Measurements from ENCODE around the gene CFAP251.

DNA sequence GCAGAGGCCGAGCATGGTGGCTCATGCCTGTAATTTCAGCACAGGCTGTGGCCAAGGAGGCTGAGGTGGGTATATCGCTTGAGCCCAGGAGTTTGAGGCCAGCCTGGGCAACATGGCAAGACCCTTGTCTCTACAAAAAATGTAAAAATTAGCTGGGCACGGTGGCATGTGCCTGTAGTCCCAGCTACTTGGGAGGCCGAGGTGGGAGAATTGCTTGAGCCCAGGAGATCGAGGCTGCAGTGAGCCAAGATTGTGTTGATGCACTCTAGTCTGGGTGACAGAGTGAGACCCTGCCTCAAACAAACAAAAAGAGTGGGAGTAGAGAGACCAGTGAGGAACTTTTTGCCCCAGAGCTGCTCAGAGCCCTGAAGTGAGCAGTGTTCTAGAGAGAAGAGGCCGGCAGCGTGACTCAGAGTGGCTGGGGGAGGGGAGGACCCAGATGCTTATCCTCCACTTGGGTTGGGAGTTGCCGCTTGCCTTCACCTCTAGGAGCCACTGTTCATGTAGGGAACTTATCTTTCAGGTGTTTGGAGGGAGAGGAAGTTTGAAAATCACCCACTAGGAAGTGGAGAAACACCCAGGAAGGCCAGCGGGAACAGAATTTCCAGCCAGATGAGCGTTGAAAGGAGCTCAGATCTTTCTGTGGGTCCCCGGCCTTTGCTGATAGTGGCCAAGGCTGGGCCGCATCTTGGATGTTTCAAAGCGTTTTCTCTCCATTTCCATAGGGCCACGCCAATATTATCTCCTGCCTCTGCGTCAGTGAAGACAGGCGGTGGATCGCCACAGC, 15.3 kb downstream of the CFAP251 start:
- TF ChIP-seq MAX (IDR thresholded peaks at IDR 0.05) (no peak), EP300 (IDR thresholded peaks at IDR 0.05; ENCODE audit: borderline replicate concordance) (no peak), CEBPB (IDR thresholded peaks at IDR 0.05) (no peak), RAD21 (IDR thresholded peaks at IDR 0.05; ENCODE audit: low read depth) (no peak)
- TF ChIP-seq, protein P1, sequence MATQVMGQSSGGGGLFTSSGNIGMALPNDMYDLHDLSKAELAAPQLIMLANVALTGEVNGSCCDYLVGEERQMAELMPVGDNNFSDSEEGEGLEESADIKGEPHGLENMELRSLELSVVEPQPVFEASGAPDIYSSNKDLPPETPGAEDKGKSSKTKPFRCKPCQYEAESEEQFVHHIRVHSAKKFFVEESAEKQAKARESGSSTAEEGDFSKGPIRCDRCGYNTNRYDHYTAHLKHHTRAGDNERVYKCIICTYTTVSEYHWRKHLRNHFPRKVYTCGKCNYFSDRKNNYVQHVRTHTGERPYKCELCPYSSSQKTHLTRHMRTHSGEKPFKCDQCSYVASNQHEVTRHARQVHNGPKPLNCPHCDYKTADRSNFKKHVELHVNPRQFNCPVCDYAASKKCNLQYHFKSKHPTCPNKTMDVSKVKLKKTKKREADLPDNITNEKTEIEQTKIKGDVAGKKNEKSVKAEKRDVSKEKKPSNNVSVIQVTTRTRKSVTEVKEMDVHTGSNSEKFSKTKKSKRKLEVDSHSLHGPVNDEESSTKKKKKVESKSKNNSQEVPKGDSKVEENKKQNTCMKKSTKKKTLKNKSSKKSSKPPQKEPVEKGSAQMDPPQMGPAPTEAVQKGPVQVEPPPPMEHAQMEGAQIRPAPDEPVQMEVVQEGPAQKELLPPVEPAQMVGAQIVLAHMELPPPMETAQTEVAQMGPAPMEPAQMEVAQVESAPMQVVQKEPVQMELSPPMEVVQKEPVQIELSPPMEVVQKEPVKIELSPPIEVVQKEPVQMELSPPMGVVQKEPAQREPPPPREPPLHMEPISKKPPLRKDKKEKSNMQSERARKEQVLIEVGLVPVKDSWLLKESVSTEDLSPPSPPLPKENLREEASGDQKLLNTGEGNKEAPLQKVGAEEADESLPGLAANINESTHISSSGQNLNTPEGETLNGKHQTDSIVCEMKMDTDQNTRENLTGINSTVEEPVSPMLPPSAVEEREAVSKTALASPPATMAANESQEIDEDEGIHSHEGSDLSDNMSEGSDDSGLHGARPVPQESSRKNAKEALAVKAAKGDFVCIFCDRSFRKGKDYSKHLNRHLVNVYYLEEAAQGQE (IDR thresholded peaks at IDR 0.05; ENCODE audit: low read depth) = no peak

Measured in Ishikawa (cell line).